Myocyte (in vitro differentiated cells): ENCODE results near the gene ADAMTS17. TPM values are rescaled to one million over a fixed set of nuclear protein-coding genes. Genes with fewer than 3 reads are reported as not detected.

ENCODE experiments used
- DNase-seq: peaks from one replicate; pipeline ENCODE4 v3.0.0-alpha.2; 2012; ENCODE audit warnings: low read depth
- total RNA-seq: library from RNA; depleted of rRNA; stranded (reverse); fragments of >200 nt; gene quantifications from 2 replicates; pipeline ENCODE4 v1.2.3, GENCODE V29; 2014

Gene ADAMTS17
- total RNA-seq, 1 donor from 2014 or later: 0.43 TPM

- no peak for DNase-seq
These were observed 418.1 kb downstream of the ADAMTS17 start for GRCh38 chr15:99923711-99924110.

Other genes with a start within 250 kb of the ADAMTS17 start
- not detected in 2 replicates for gene CERS3, start 187.0 kb upstream of the ADAMTS17 start, total RNA-seq